Trophoblast cell (in vitro differentiated cells and primary cell): ENCODE data around the gene CTDSPL.
A peak's percentile ranks its signal among the peaks of the same experiment; 100 is the strongest.

Experiments used
- DNase-seq, 2 donors: peaks; one replicate each; pipeline ENCODE4 v3.0.0-alpha.2; 2016
- H2AFZ ChIP-seq: 2 replicates; pipeline ENCODE4 v1.6.1; 2013; ENCODE audit warnings: low read length, moderate library complexity, mild to moderate bottlenecking; ENCODE audit not compliant: insufficient read depth, poor library complexity
- H2AK5ac ChIP-seq: 2 replicates; pipeline ENCODE4 v1.6.1; 2013; ENCODE audit warnings: mild to moderate bottlenecking, low read length
- H2BK120ac ChIP-seq: 2 replicates; pipeline ENCODE4 v1.6.1; 2013; ENCODE audit warnings: low read length, mild to moderate bottlenecking, moderate library complexity; ENCODE audit not compliant: insufficient read depth, poor library complexity
- H2BK12ac ChIP-seq: 2 replicates; pipeline ENCODE4 v1.6.1; 2013; ENCODE audit warnings: mild to moderate bottlenecking, low read length, moderate library complexity
- H2BK5ac ChIP-seq: 2 replicates; pipeline ENCODE4 v1.6.1; 2013; ENCODE audit warnings: low read length, low read depth, moderate library complexity, mild to moderate bottlenecking; ENCODE audit not compliant: poor library complexity
- H3K14ac ChIP-seq: 2 replicates; pipeline ENCODE4 v1.6.1; 2013; ENCODE audit warnings: mild to moderate bottlenecking, low read length
- H3K18ac ChIP-seq: 2 replicates; pipeline ENCODE4 v1.6.1; 2013; ENCODE audit warnings: mild to moderate bottlenecking, low read length
- H3K23ac ChIP-seq: 2 replicates; pipeline ENCODE4 v1.6.1; 2013; ENCODE audit warnings: low read length
- H3K27ac ChIP-seq: 2 replicates; pipeline ENCODE4 v1.5.1; 2013; ENCODE audit warnings: low read depth, mild to moderate bottlenecking, inconsistent platforms, low read length, moderate library complexity
- H3K27me3 ChIP-seq: 2 replicates; pipeline ENCODE4 v1.6.1; 2013; ENCODE audit warnings: inconsistent platforms, mild to moderate bottlenecking, low read length, moderate library complexity; ENCODE audit not compliant: insufficient read depth
- H3K36me3 ChIP-seq, 2 experiments: 1 replicate in 1 of 2; 2 replicates in 1 of 2; pipeline ENCODE4 v1.6.1; 2013; ENCODE audit warnings: low read length in 2 of 2, mild to moderate bottlenecking in 2 of 2, moderate library complexity in 1 of 2; ENCODE audit not compliant: insufficient read depth in 2 of 2, control insufficient read depth in 1 of 2
- H3K4ac ChIP-seq: 2 replicates; pipeline ENCODE4 v1.6.1; 2013; ENCODE audit warnings: low read depth, mild to moderate bottlenecking, low read length, moderate library complexity
- H3K4me1 ChIP-seq, 2 experiments: 1 replicate in 1 of 2; 2 replicates in 1 of 2; pipeline ENCODE4 v1.6.1; 2013; ENCODE audit warnings: low read length in 2 of 2, mild to moderate bottlenecking in 2 of 2, moderate library complexity in 1 of 2; ENCODE audit not compliant: insufficient read depth in 2 of 2, control insufficient read depth in 1 of 2
- H3K4me2 ChIP-seq: 2 replicates; pipeline ENCODE4 v1.6.1; 2013; ENCODE audit warnings: inconsistent platforms, mild to moderate bottlenecking, low read length, moderate library complexity
- H3K4me3 ChIP-seq: 2 replicates; pipeline ENCODE4 v1.5.1; 2013; ENCODE audit warnings: mild to moderate bottlenecking, low read depth, low read length, inconsistent platforms
- H3K79me1 ChIP-seq: one replicate; pipeline ENCODE4 v1.6.1; 2013; ENCODE audit warnings: low read length
- H3K79me2 ChIP-seq: 2 replicates; pipeline ENCODE4 v1.6.1; 2013; ENCODE audit warnings: low read length, mild to moderate bottlenecking; ENCODE audit not compliant: control insufficient read depth, insufficient read depth, poor library complexity
- H3K9ac ChIP-seq: 2 replicates; pipeline ENCODE4 v1.6.1; 2013; ENCODE audit warnings: mild to moderate bottlenecking, low read length
- H3K9me3 ChIP-seq: 2 replicates; pipeline ENCODE4 v1.6.1; 2013; ENCODE audit warnings: low read depth, mild to moderate bottlenecking, control low read depth, inconsistent platforms, low read length; ENCODE audit not compliant: insufficient read depth
- H4K12ac ChIP-seq: 2 replicates; pipeline ENCODE4 v1.6.1; 2013; ENCODE audit warnings: low read depth, mild to moderate bottlenecking, low read length, moderate library complexity
- H4K8ac ChIP-seq: 2 replicates; pipeline ENCODE4 v1.6.1; 2013; ENCODE audit warnings: low read depth, mild to moderate bottlenecking, low read length, moderate library complexity
- H4K91ac ChIP-seq: one replicate; pipeline ENCODE4 v1.6.1; 2013; ENCODE audit warnings: low read depth, mild to moderate bottlenecking, low read length, moderate library complexity
- WGBS: extraction: QIAGEN DNeasy Blood & Tissue Kit; methylation state at CpG from one replicate; pipeline ENCODE4 v1.1.7; 2013; ENCODE audit warnings: missing lambda C conversion rate; ENCODE audit not compliant: insufficient read length, insufficient coverage; ENCODE audit errors: extremely low coverage; 5-methylcytosine and 5-hydroxymethylcytosine counted together

CTDSPL gene

DNA sequence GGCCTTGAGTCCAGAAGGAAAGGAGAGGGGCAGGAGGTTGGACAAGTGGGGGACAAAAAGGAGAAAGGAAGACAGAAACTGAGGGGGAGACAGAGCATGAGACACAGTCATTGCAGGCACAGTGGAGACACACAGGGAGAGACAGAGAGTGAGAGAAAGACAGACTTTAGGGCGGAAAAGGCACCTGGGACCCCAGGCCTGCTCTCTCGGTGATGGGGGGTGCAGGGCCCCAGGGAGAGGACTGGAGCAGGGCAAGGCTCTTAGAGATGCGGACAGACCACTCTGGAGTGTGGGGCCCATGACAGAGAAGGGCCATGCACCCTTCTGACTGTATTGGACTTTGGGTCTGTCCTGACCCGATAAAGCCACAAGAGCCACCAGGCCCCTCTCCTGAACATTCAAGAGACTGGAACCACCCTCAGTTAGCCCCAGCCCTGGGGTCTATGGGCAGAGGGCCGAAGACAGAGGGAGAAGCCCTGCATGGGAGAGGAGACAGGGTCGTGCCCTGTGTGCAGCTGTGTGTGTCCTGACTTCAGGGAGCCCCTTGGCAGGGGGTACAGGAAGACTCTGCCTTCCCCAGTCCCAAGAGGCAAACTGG, 155.3 kb downstream of the CTDSPL start:
- Histone ChIP-seq H3K79me2 (no peaks in the 10 kb centered on the region), H3K9ac (no peak overlapping the region), H2BK5ac (no peak overlapping the region), H3K27me3 (no peaks in the 10 kb centered on the region), H2BK120ac (no peak overlapping the region), H4K8ac (no peak overlapping the region), H3K79me1 (no peaks in the 10 kb centered on the region), H3K4me3 (no peak overlapping the region), H3K4ac (no peak overlapping the region), H2BK12ac (no peak overlapping the region), H3K4me2 (no peak overlapping the region), H2AFZ (no peak overlapping the region), H3K27ac (no peak overlapping the region), H3K36me3 (peaks cover 10 to 12% of the 10 kb centered on the region in 2 experiments), H3K4me1 (peaks cover 6% of the 10 kb centered on the region in 2 experiments), H4K91ac (no peak overlapping the region), H4K12ac (no peak overlapping the region), H3K9me3 (no peaks in the 10 kb centered on the region), H3K18ac (no peak overlapping the region), H3K23ac (no peak overlapping the region), H2AK5ac (no peak overlapping the region), H3K14ac (no peak overlapping the region)
- no peak for DNase-seq
- no CpG with 5 or more reads among the region's 6 CpGs for WGBS

DNA sequence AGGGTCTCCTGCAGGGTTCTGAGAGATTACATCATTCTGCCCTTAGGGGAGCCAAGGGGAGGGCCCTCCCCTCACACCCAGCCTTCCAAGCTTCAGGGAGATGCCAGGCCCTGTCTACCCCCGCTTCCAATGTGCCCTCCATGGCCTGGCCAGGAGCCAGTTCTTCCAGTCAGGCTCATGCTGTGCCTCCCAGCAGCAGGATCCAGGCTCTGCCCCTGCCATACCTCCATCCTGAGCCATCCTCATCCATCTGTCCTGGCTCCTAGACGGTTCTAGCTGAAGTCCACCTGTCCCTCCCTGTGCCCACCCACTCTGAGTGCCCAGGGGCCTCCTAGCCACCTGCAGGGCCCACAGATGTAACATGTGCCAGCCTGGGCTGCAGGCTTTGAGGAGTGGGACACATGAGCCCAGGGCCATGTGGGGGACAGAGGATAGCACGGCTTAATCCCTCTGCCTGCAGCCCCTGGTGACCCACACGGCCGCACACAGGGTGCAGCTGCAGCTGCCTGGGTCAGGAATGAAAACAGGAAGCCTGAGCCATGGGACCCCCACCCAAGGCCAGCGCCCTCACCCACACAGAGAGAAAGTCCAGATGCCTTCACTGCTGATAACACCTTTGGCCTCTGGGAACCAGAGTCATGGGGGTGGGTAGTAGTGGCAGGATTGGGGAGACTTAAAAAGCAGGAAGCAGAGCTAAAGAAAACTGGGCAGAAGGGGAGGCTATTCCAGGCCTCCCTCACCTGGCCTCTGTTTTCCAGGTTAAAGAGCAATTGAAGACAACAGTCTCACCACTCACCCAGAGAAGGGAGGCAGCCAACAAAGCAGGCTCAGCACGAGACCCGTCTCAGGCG, 156.0 kb downstream of the CTDSPL start:
- H2BK5ac ChIP-seq = no peak overlapping the region
- H2BK12ac ChIP-seq = no peak overlapping the region
- no peaks in the 10 kb centered on the region for H3K79me2 ChIP-seq
- H3K4me2 ChIP-seq = no peak overlapping the region
- H3K27ac ChIP-seq = no peak overlapping the region
- no peak overlapping the region for H2AK5ac ChIP-seq
- H3K4ac ChIP-seq = no peak overlapping the region
- no peak overlapping the region for H4K12ac ChIP-seq
- H3K27me3 ChIP-seq = no peaks in the 10 kb centered on the region
- no peak overlapping the region for H3K14ac ChIP-seq
- no peaks in the 10 kb centered on the region for H3K9me3 ChIP-seq
- no peak overlapping the region for H3K18ac ChIP-seq
- no peak overlapping the region for H2BK120ac ChIP-seq
- H3K79me1 ChIP-seq = no peaks in the 10 kb centered on the region
- WGBS = no CpG with 5 or more reads among the region's 9 CpGs
- H3K4me1 ChIP-seq = peaks cover 6% of the 10 kb centered on the region in 2 experiments
- no peak overlapping the region for H4K8ac ChIP-seq
- no peak overlapping the region for H3K23ac ChIP-seq
- peaks cover 10 to 12% of the 10 kb centered on the region in 2 experiments for H3K36me3 ChIP-seq
- no peak overlapping the region for H3K9ac ChIP-seq
- H2AFZ ChIP-seq = no peak overlapping the region
- no peak for DNase-seq
- H4K91ac ChIP-seq = no peak overlapping the region
- no peak overlapping the region for H3K4me3 ChIP-seq

DNA sequence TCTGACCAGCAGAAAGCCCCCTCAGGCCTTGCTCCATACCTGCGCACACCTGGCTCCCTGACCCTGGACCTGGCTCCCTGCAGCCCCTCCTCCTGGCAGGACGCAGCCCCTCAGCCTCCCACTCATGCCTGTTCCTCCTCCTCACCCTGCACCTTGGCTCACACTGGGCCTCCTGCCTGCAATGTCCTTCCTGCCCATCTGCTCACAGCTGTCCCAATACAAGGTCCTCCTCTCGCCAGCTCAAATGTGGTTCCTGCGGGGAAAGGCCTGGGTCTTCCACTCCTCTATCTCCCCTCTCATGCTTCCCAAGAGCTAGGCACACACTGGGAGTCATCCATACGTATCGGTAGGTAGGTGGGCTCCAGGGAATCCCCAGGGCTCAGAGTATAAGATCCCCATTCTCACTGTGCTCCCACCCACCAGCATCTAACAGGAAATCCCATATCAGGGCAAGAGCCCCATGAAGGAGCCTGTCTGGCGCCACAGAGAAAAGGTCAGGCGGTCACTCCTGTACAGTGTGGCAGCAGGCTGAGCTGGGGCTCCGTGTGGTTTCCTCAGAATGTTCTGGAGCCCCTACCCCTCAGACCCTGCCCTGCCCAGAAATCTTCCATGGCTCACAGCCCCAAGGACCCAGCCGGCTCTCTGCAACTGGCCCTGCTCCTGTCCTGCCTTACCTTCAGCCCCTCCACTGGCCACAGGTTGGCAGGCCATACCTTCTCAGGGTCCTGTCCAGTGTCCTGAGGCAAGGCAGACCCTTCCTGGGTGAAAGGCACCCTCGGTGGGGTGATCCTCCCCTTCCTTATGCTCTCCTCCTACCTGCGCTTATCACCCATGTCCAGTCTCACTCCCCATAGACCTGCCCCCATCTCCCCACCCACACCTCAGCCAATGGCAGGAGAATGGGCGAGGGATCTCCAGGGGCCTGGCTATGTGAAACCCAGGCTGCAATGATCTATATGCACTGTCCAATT, 156.9 kb downstream of the CTDSPL start:
- H4K91ac ChIP-seq = no peak overlapping the region
- H3K27ac ChIP-seq = no peak overlapping the region
- H3K4ac ChIP-seq = no peak overlapping the region
- H3K18ac ChIP-seq = no peak overlapping the region
- no peak overlapping the region for H3K4me2 ChIP-seq
- no peaks in the 10 kb centered on the region for H3K79me1 ChIP-seq
- H2AFZ ChIP-seq = no peak overlapping the region
- no peak for DNase-seq
- no peaks in the 10 kb centered on the region for H3K27me3 ChIP-seq
- no peak overlapping the region for H3K9ac ChIP-seq
- no peak overlapping the region for H4K12ac ChIP-seq
- no peak overlapping the region for H3K23ac ChIP-seq
- H3K14ac ChIP-seq = no peak overlapping the region
- no peaks in the 10 kb centered on the region for H3K9me3 ChIP-seq
- WGBS = no CpG with 5 or more reads among the region's 13 CpGs
- peak overlapping the region; percentile 37 for H3K4me3 ChIP-seq
- H3K4me1 ChIP-seq = peaks cover 6 to 7% of the 10 kb centered on the region in 2 experiments
- no peak overlapping the region for H2AK5ac ChIP-seq
- no peak overlapping the region for H4K8ac ChIP-seq
- H3K36me3 ChIP-seq = peaks cover 10 to 12% of the 10 kb centered on the region in 2 experiments
- H2BK12ac ChIP-seq = no peak overlapping the region
- no peak overlapping the region for H2BK5ac ChIP-seq
- no peaks in the 10 kb centered on the region for H3K79me2 ChIP-seq
- H2BK120ac ChIP-seq = no peak overlapping the region

DNA sequence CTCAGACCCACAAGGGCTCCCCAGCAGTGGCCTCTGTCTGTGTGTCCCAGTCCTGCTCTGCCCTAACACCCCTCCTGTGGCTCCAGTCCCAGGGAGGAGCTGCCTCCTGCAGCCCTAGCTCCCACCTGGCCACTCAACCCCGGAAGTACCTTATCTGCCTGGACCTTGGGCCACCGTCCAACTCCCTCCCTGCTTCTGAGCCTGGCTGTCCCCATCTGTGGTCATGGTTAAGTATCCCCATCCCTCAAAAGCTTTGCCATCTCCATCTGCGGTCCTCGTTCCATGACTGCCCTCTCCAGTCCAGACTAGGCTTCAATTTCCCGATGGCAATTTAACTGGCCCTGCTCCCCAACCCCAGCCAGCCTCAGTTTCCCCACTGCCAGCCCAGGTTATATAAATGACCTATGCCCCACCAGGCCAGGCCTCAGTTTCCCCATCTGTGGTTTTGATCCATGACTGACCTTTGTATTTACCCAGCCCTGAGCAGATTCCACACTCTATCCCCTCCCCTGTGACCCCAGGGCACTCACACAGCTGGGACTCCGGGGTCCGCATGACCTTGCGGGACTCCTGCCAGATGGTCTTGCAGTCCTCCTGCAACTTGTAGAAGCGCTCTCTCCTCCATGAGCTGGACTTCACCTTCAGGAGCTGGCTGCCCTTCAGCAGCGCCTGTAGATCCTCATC, 158.1 kb downstream of the CTDSPL start:
- no peak overlapping the region for H2BK5ac ChIP-seq
- H2BK120ac ChIP-seq = no peak overlapping the region
- no peak overlapping the region for H3K9ac ChIP-seq
- H3K4ac ChIP-seq = no peak overlapping the region
- no peak overlapping the region for H4K91ac ChIP-seq
- no peak overlapping the region for H4K12ac ChIP-seq
- H2BK12ac ChIP-seq = no peak overlapping the region
- no peak overlapping the region for H3K14ac ChIP-seq
- peaks cover 5% of the 10 kb centered on the region for H3K79me1 ChIP-seq
- no peak overlapping the region for H3K23ac ChIP-seq
- H2AK5ac ChIP-seq = no peak overlapping the region
- no peak for DNase-seq
- peaks cover 6 to 11% of the 10 kb centered on the region in 2 experiments for H3K4me1 ChIP-seq
- WGBS = no CpG with 5 or more reads among the region's 10 CpGs
- H3K79me2 ChIP-seq = no peaks in the 10 kb centered on the region
- H3K18ac ChIP-seq = no peak overlapping the region
- no peak overlapping the region for H3K4me3 ChIP-seq
- H4K8ac ChIP-seq = no peak overlapping the region
- peaks cover 10 to 12% of the 10 kb centered on the region in 2 experiments for H3K36me3 ChIP-seq
- no peak overlapping the region for H3K4me2 ChIP-seq
- no peak overlapping the region for H3K27ac ChIP-seq
- no peaks in the 10 kb centered on the region for H3K9me3 ChIP-seq
- H2AFZ ChIP-seq = no peak overlapping the region
- no peaks in the 10 kb centered on the region for H3K27me3 ChIP-seq
